Naive thymus-derived CD8-positive, alpha-beta T cell (primary cell): ENCODE data around the gene MAMDC4. TPM values are rescaled to one million over a fixed set of nuclear protein-coding genes. Genes with fewer than 3 reads are reported as not detected.

Experiments used
- microRNA-seq: library from miRNA; unstranded; fragments of <30 nt; microRNA quantifications from one replicate; pipeline ENCODE4 v1.2.0, GENCODE V29; 2022; ENCODE audit warnings: borderline microRNAs expressed
- polyA plus RNA-seq, 3 donors: library from polyadenylated mRNA; unstranded; fragments of 300-500 nt; fragmentation: Illumina TruSeq; gene quantifications; one replicate each; pipeline ENCODE4 v1.2.3, GENCODE V29; 2021
- total RNA-seq, 8 experiments: library from RNA in 2 of 8; stranded (reverse) in 2 of 8; gene quantifications; one replicate each; pipeline ENCODE4 v1.2.3 and lab custom pipeline; 2021 to 2026

MAMDC4 gene
- total and polyA plus RNA-seq, 5 experiments from 2014 or later: 0.14 to 7.5 (median 3.3) TPM; not detected in 1

Small RNA genes within 50 kb of the gene (microRNA-seq; reads per million reads assigned to microRNA genes)
- gene MIR4292 (not detected), gene MIR4479 (not detected)

Other genes starting within 250 kb of the MAMDC4 start
- 1 to 10 TPM in 1 of 2 experiments, under 1 TPM in 1; 0.36 to 1.2 TPM for gene EGFL7, start 189.4 kb upstream of the MAMDC4 start, total RNA-seq
- gene EGFL7, start 189.4 kb upstream of the MAMDC4 start, polyA plus RNA-seq: under 1 TPM in 2 of 3 donors, not detected in 1; 0.48 to 0.70 TPM
- gene AGPAT2, start 164.9 kb upstream of the MAMDC4 start, total RNA-seq: 1 to 10 TPM; 3.0 to 5.8 TPM
- 10 to 100 TPM; 10.7 to 24.8 (median 14.6) TPM for gene AGPAT2, start 164.9 kb upstream of the MAMDC4 start, polyA plus RNA-seq
- 1 to 10 TPM in 1 of 2 experiments, under 1 TPM in 1; 0.58 to 1.1 TPM for gene DIPK1B, start 139.8 kb upstream of the MAMDC4 start, total RNA-seq
- gene DIPK1B, start 139.8 kb upstream of the MAMDC4 start, polyA plus RNA-seq: under 1 TPM in 1 of 3 donors, not detected in 2; 0.07 TPM
- gene LCN10, start 109.4 kb upstream of the MAMDC4 start, total RNA-seq: 10 to 100 TPM; 11.0 to 11.1 TPM
- gene LCN10, start 109.4 kb upstream of the MAMDC4 start, polyA plus RNA-seq: 1 to 10 TPM in 2 of 3 donors, under 1 TPM in 1; 0.60 to 6.6 (median 3.1) TPM
- not detected for gene LCN6, start 103.8 kb upstream of the MAMDC4 start, total RNA-seq
- gene LCN6, start 103.8 kb upstream of the MAMDC4 start, polyA plus RNA-seq: not detected
- 1 to 10 TPM; 1.4 to 2.6 TPM for gene LCN8, start 94.1 kb upstream of the MAMDC4 start, total RNA-seq
- gene LCN8, start 94.1 kb upstream of the MAMDC4 start, polyA plus RNA-seq: not detected
- gene LCN15, start 87.8 kb upstream of the MAMDC4 start, total RNA-seq: not detected
- not detected for gene LCN15, start 87.8 kb upstream of the MAMDC4 start, polyA plus RNA-seq
- 10 to 100 TPM; 49.7 to 51.6 TPM for gene TMEM141, start 61.0 kb upstream of the MAMDC4 start, total RNA-seq
- gene TMEM141, start 61.0 kb upstream of the MAMDC4 start, polyA plus RNA-seq: 10 to 100 TPM; 34.2 to 40.5 (median 37.3) TPM
- 1 to 10 TPM; 1.4 to 2.3 TPM for gene CCDC183, start 56.0 kb upstream of the MAMDC4 start, total RNA-seq
- under 1 TPM in 1 of 3 donors, not detected in 2; 0.18 TPM for gene CCDC183, start 56.0 kb upstream of the MAMDC4 start, polyA plus RNA-seq
- 10 to 100 TPM; 72.3 to 74.5 TPM for gene RABL6, start 44.4 kb upstream of the MAMDC4 start, total RNA-seq
- gene RABL6, start 44.4 kb upstream of the MAMDC4 start, polyA plus RNA-seq: 10 to 100 TPM; 11.6 to 17.2 (median 11.9) TPM
- 1 to 10 TPM; 1.3 TPM for gene AJM1, start 9.9 kb upstream of the MAMDC4 start, total RNA-seq
- under 1 TPM in 2 of 3 donors, not detected in 1; 0.05 to 0.10 TPM for gene AJM1, start 9.9 kb upstream of the MAMDC4 start, polyA plus RNA-seq
- 10 to 100 TPM; 25.2 to 29.6 TPM for gene PHPT1, start 2.9 kb upstream of the MAMDC4 start, total RNA-seq
- 10 to 100 TPM; 82.6 to 98.1 (median 83.1) TPM for gene PHPT1, start 2.9 kb upstream of the MAMDC4 start, polyA plus RNA-seq
- 100 to 1,000 TPM; 291 to 301 TPM for gene EDF1, start 14.0 kb downstream of the MAMDC4 start, total RNA-seq
- gene EDF1, start 14.0 kb downstream of the MAMDC4 start, polyA plus RNA-seq: 100 to 1,000 TPM; 319 to 403 (median 380) TPM
- 10 to 100 TPM; 28.0 to 34.4 TPM for gene TRAF2, start 34.2 kb downstream of the MAMDC4 start, total RNA-seq
- gene TRAF2, start 34.2 kb downstream of the MAMDC4 start, polyA plus RNA-seq: 10 to 100 TPM in 2 of 3 donors, 1 to 10 TPM in 1; 7.9 to 24.4 (median 12.2) TPM
- 10 to 100 TPM; 93.1 TPM for gene FBXW5, start 92.4 kb downstream of the MAMDC4 start, total RNA-seq
- 10 to 100 TPM; 62.9 to 92.1 (median 83.7) TPM for gene FBXW5, start 92.4 kb downstream of the MAMDC4 start, polyA plus RNA-seq
- gene C8G, start 92.9 kb downstream of the MAMDC4 start, total RNA-seq: under 1 TPM in 1 of 2 experiments, not detected in 1; 0.99 TPM
- 1 to 10 TPM in 1 of 3 donors, not detected in 2; 1.6 TPM for gene C8G, start 92.9 kb downstream of the MAMDC4 start, polyA plus RNA-seq
- 1 to 10 TPM; 2.6 to 2.7 TPM for gene LCN12, start 99.9 kb downstream of the MAMDC4 start, total RNA-seq
- not detected for gene LCN12, start 99.9 kb downstream of the MAMDC4 start, polyA plus RNA-seq
- under 1 TPM in 1 of 2 experiments, not detected in 1; 0.58 TPM for gene PTGDS, start 125.2 kb downstream of the MAMDC4 start, total RNA-seq
- 1 to 10 TPM in 1 of 3 donors, under 1 TPM in 1, not detected in 1; 0.31 to 3.2 TPM for gene PTGDS, start 125.2 kb downstream of the MAMDC4 start, polyA plus RNA-seq
- under 1 TPM; 0.44 to 0.74 TPM for gene LCNL1, start 130.6 kb downstream of the MAMDC4 start, total RNA-seq
- gene LCNL1, start 130.6 kb downstream of the MAMDC4 start, polyA plus RNA-seq: not detected
- gene PAXX, start 140.1 kb downstream of the MAMDC4 start, total RNA-seq: 100 to 1,000 TPM; 129 to 137 TPM
- 100 to 1,000 TPM; 104 to 119 (median 112) TPM for gene PAXX, start 140.1 kb downstream of the MAMDC4 start, polyA plus RNA-seq
- gene CLIC3, start 144.2 kb downstream of the MAMDC4 start, total RNA-seq: 10 to 100 TPM; 11.1 to 13.5 TPM
- 10 to 100 TPM in 2 of 3 donors, 1 to 10 TPM in 1; 7.0 to 30.2 (median 16.9) TPM for gene CLIC3, start 144.2 kb downstream of the MAMDC4 start, polyA plus RNA-seq
- 10 to 100 TPM; 37.0 to 41.5 TPM for gene ABCA2, start 175.9 kb downstream of the MAMDC4 start, total RNA-seq
- gene ABCA2, start 175.9 kb downstream of the MAMDC4 start, polyA plus RNA-seq: 1 to 10 TPM; 3.9 to 9.4 (median 4.7) TPM
- gene FUT7, start 179.7 kb downstream of the MAMDC4 start, total RNA-seq: under 1 TPM in 1 of 2 experiments, not detected in 1; 0.13 TPM
- 1 to 10 TPM; 1.2 to 1.6 (median 1.6) TPM for gene FUT7, start 179.7 kb downstream of the MAMDC4 start, polyA plus RNA-seq
- 1 to 10 TPM; 2.8 to 4.3 TPM for gene NPDC1, start 193.8 kb downstream of the MAMDC4 start, total RNA-seq
- gene NPDC1, start 193.8 kb downstream of the MAMDC4 start, polyA plus RNA-seq: 1 to 10 TPM; 2.1 to 9.3 (median 4.2) TPM
- not detected for gene ENTPD2, start 201.7 kb downstream of the MAMDC4 start, total RNA-seq
- gene ENTPD2, start 201.7 kb downstream of the MAMDC4 start, polyA plus RNA-seq: not detected
- gene SAPCD2, start 218.2 kb downstream of the MAMDC4 start, total RNA-seq: under 1 TPM; 0.27 to 0.44 TPM
- gene SAPCD2, start 218.2 kb downstream of the MAMDC4 start, polyA plus RNA-seq: under 1 TPM in 2 of 3 donors, not detected in 1; 0.23 to 0.27 TPM
- 10 to 100 TPM; 25.2 to 28.7 TPM for gene UAP1L1, start 225.2 kb downstream of the MAMDC4 start, total RNA-seq
- 1 to 10 TPM; 2.3 to 7.8 (median 2.8) TPM for gene UAP1L1, start 225.2 kb downstream of the MAMDC4 start, polyA plus RNA-seq
- 10 to 100 TPM; 66.9 to 73.2 TPM for gene MAN1B1, start 234.6 kb downstream of the MAMDC4 start, total RNA-seq
- 10 to 100 TPM; 30.6 to 46.6 (median 38.3) TPM for gene MAN1B1, start 234.6 kb downstream of the MAMDC4 start, polyA plus RNA-seq